GM23338 (cell line): Measurements from ENCODE around the gene SYNE2. TPM values are rescaled to one million over a fixed set of nuclear protein-coding genes. Genes with fewer than 3 reads are reported as not detected.

Source experiments
- ATAC-seq: fragments of 200-7000 bp; cut with Tn5 transposase; 3 replicates; pipeline ENCODE4 v1.9.1; 2020
- DNase-seq: peaks from one replicate; pipeline ENCODE4 v3.0.0-alpha.2; 2015; ENCODE audit warnings: low spot score
- H2AFZ ChIP-seq: fragments of 200-600 bp; sonication (generic); 2 replicates; pipeline ENCODE4 v1.8.0; 2016; ENCODE audit warnings: antibody characterized with exemption, mild to moderate bottlenecking, moderate library complexity
- H3F3A ChIP-seq: fragments of 200-600 bp; sonication (generic); replicated peaks from 2 replicates; pipeline ENCODE4 v1.8.0; 2017; ENCODE audit warnings: antibody characterized with exemption, mixed run types, low read depth
- H3K27ac ChIP-seq: fragments of 200-600 bp; sonication (generic); 2 replicates; pipeline ENCODE4 v1.6.1; 2016; ENCODE audit warnings: low read depth
- H3K27me3 ChIP-seq: fragments of 200-600 bp; sonication (generic); 2 replicates; pipeline ENCODE4 v1.8.0; 2016; ENCODE audit warnings: mild to moderate bottlenecking, mixed run types, moderate library complexity; ENCODE audit not compliant: insufficient read depth
- H3K36me3 ChIP-seq: fragments of 200-600 bp; sonication (generic); 2 replicates; pipeline ENCODE4 v1.8.0; 2016; ENCODE audit warnings: mild to moderate bottlenecking; ENCODE audit not compliant: insufficient read depth
- H3K4me1 ChIP-seq: fragments of 200-600 bp; sonication (generic); 2 replicates; pipeline ENCODE4 v1.8.0; 2016; ENCODE audit warnings: mild to moderate bottlenecking, moderate library complexity; ENCODE audit not compliant: insufficient read depth
- H3K4me2 ChIP-seq: fragments of 200-600 bp; sonication (generic); 2 replicates; pipeline ENCODE4 v1.7.1; 2017; ENCODE audit warnings: mixed run types
- H3K4me3 ChIP-seq: fragments of 200-600 bp; sonication (generic); 2 replicates; pipeline ENCODE4 v1.6.1; 2016; ENCODE audit warnings: mixed run types
- H3K79me2 ChIP-seq: fragments of 200-600 bp; sonication (generic); replicated peaks from 2 replicates; pipeline ENCODE4 v1.8.0; 2017; ENCODE audit warnings: mild to moderate bottlenecking; ENCODE audit not compliant: insufficient read depth
- H3K9me2 ChIP-seq: fragments of 200-600 bp; sonication (generic); 2 replicates; pipeline ENCODE4 v1.8.0; 2017; ENCODE audit not compliant: insufficient read depth
- H4K20me1 ChIP-seq: fragments of 200-600 bp; sonication (generic); replicated peaks from 2 replicates; pipeline ENCODE4 v1.8.0; 2017; ENCODE audit warnings: mild to moderate bottlenecking; ENCODE audit not compliant: insufficient read depth
- H3K27ac Mint-ChIP-seq: 2 replicates; pipeline ENCODE4 v1.8.0; 2020; ENCODE audit warnings: inconsistent platforms, mild to moderate bottlenecking, moderate library complexity, mixed read lengths
- H3K27me3 Mint-ChIP-seq: 3 replicates; pipeline ENCODE4 v1.8.0; 2022; ENCODE audit warnings: low read depth, mild to moderate bottlenecking, moderate library complexity, mixed read lengths, inconsistent platforms; ENCODE audit not compliant: insufficient read depth, poor library complexity
- H3K36me3 Mint-ChIP-seq: 3 replicates; pipeline ENCODE4 v1.8.0; 2021; ENCODE audit warnings: low read depth, mild to moderate bottlenecking, inconsistent platforms, moderate library complexity, mixed read lengths
- H3K4me1 Mint-ChIP-seq: 3 replicates; pipeline ENCODE4 v1.8.0; 2020; ENCODE audit warnings: mild to moderate bottlenecking, inconsistent platforms, mixed read lengths
- H3K4me3 Mint-ChIP-seq: 3 replicates; pipeline ENCODE4 v1.8.0; 2021; ENCODE audit warnings: moderate library complexity, mild to moderate bottlenecking, inconsistent platforms, mixed read lengths
- H3K9me3 Mint-ChIP-seq: 3 replicates; pipeline ENCODE4 v1.8.0; 2020; ENCODE audit warnings: moderate library complexity, mild to moderate bottlenecking, inconsistent platforms, mixed read lengths
- CREB1 ChIP-seq: fragments of 250-450 bp; sonication (Bioruptor Pico); IDR thresholded peaks from 2 replicates; pipeline ENCODE4 v1.5.0; 2020; ENCODE audit warnings: low read depth, mild to moderate bottlenecking, moderate library complexity
- EZH2 ChIP-seq: fragments of 200-600 bp; sonication (generic); IDR thresholded peaks from one replicate; pipeline ENCODE4 v1.8.0; 2017; ENCODE audit warnings: antibody characterized with exemption, mild to moderate bottlenecking, low read depth; ENCODE audit not compliant: unreplicated experiment
- EZH2phosphoT487 ChIP-seq: fragments of 200-600 bp; sonication (generic); IDR thresholded peaks from one replicate; pipeline ENCODE4 v1.8.1; 2018; ENCODE audit warnings: antibody characterized with exemption; ENCODE audit not compliant: unreplicated experiment
- JUNB ChIP-seq: IDR thresholded peaks from one replicate; pipeline ENCODE4 v1.6.1; 2016; ENCODE audit warnings: antibody characterized with exemption; ENCODE audit not compliant: unreplicated experiment
- NANOG ChIP-seq: IDR thresholded peaks from 2 replicates; pipeline ENCODE4 v1.6.1; 2016; ENCODE audit warnings: antibody characterized with exemption, borderline replicate concordance
- POLR2AphosphoS5 ChIP-seq: IDR thresholded peaks from 2 replicates; pipeline ENCODE4 v1.6.1; 2016; ENCODE audit warnings: antibody characterized with exemption, low read depth
- STAT1 ChIP-seq: IDR thresholded peaks from one replicate; pipeline ENCODE4 v1.6.1; 2016; ENCODE audit warnings: antibody characterized with exemption; ENCODE audit not compliant: unreplicated experiment
- ZNF114 ChIP-seq: fragments of 250-450 bp; sonication (Bioruptor Pico); IDR thresholded peaks from 2 replicates; pipeline ENCODE4 v1.5.0; 2020; ENCODE audit warnings: mild to moderate bottlenecking, moderate library complexity
- ZNF331 ChIP-seq: fragments of 250-450 bp; sonication (Bioruptor Pico); IDR thresholded peaks from 2 replicates; pipeline ENCODE4 v1.5.0; 2020; ENCODE audit warnings: low read depth, mild to moderate bottlenecking, moderate library complexity
- polyA plus RNA-seq: library from polyadenylated mRNA; unstranded; fragments of >200 nt; fragmentation: Nextera tagmentation; extraction: Ambion mirVana; gene quantifications from 2 replicates; pipeline ENCODE4 v1.2.1, GENCODE V29; 2016
- total RNA-seq: library from RNA; depleted of rRNA; stranded (reverse); fragments of >200 nt; shearing (Covaris generic); gene quantifications from 2 replicates; pipeline ENCODE4 v1.2.3, GENCODE V29; 2014
- TF ChIP-seq, protein P1 (sequence below): IDR thresholded peaks from one replicate; pipeline ENCODE4 v1.6.1; 2018; ENCODE audit warnings: antibody characterized with exemption; ENCODE audit not compliant: unreplicated experiment
- TF ChIP-seq, protein P2 (sequence below), 2 experiments: fragments of 200-600 bp in 1 of 2; sonication (generic) in 1 of 2; conservative IDR thresholded peaks; 2 replicates each; pipeline versions ENCODE4 v1.5.1 to v1.6.1; 2016 to 2017; ENCODE audit warnings: antibody characterized with exemption in 2 of 2, low read depth in 2 of 2, mild to moderate bottlenecking in 2 of 2, moderate library complexity in 1 of 2
- TF ChIP-seq, protein P3 (sequence below): fragments of 250-450 bp; sonication (Bioruptor Pico); IDR thresholded peaks from 2 replicates; pipeline ENCODE4 v1.5.0; 2020; ENCODE audit warnings: mild to moderate bottlenecking, moderate library complexity
- TF ChIP-seq, protein P4 (sequence below): IDR thresholded peaks from 2 replicates; pipeline ENCODE4 v1.6.1; 2016; ENCODE audit warnings: antibody characterized with exemption

Gene SYNE2
- total and polyA plus RNA-seq, 2 experiments from 2014 or later: 34.3 to 86.5 TPM

DNA sequence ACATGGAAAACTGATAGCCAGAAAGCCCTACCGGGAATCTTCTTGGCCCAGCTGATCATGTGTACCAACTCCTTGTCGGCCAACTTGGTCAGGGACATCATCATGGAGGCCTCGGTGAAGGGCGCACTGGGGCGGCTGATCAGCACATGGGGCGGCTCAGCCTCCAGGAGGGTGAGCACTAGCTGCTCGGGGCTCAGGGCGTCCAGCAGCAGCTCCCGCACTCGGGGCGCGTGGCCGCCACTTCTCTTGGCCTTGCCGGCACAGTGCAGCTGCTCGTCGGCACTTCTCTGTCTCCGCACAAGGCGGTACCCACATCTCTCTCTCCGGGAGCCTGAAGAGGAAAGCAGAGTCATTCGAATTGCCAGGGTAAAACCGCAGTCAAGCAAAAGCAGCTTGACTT lies 407.6 kb downstream of the SYNE2 start:
- Mint-ChIP-seq H3K9me3 (no peaks in the 10 kb centered on the region), H3K27ac (no peak overlapping the region), H3K4me1 (peaks cover 8% of the 10 kb centered on the region; the same call in 2 of the 3 replicates), H3K4me3 (no peak overlapping the region), H3K27me3 (peaks cover 4% of the 10 kb centered on the region), H3K36me3 (no peaks in the 10 kb centered on the region)
- no peaks in the 10 kb centered on the region for H4K20me1 ChIP-seq
- H3K27me3 ChIP-seq: no peaks in the 10 kb centered on the region
- TF ChIP-seq JUNB: no peak
- TF ChIP-seq STAT1: no peak
- TF ChIP-seq, protein P1, sequence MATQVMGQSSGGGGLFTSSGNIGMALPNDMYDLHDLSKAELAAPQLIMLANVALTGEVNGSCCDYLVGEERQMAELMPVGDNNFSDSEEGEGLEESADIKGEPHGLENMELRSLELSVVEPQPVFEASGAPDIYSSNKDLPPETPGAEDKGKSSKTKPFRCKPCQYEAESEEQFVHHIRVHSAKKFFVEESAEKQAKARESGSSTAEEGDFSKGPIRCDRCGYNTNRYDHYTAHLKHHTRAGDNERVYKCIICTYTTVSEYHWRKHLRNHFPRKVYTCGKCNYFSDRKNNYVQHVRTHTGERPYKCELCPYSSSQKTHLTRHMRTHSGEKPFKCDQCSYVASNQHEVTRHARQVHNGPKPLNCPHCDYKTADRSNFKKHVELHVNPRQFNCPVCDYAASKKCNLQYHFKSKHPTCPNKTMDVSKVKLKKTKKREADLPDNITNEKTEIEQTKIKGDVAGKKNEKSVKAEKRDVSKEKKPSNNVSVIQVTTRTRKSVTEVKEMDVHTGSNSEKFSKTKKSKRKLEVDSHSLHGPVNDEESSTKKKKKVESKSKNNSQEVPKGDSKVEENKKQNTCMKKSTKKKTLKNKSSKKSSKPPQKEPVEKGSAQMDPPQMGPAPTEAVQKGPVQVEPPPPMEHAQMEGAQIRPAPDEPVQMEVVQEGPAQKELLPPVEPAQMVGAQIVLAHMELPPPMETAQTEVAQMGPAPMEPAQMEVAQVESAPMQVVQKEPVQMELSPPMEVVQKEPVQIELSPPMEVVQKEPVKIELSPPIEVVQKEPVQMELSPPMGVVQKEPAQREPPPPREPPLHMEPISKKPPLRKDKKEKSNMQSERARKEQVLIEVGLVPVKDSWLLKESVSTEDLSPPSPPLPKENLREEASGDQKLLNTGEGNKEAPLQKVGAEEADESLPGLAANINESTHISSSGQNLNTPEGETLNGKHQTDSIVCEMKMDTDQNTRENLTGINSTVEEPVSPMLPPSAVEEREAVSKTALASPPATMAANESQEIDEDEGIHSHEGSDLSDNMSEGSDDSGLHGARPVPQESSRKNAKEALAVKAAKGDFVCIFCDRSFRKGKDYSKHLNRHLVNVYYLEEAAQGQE: no peak
- TF ChIP-seq ZNF331 (CRISPR knock-in tag): no peak
- no peak for TF ChIP-seq NANOG
- TF ChIP-seq POLR2AphosphoS5: no peak
- TF ChIP-seq, protein P2, sequence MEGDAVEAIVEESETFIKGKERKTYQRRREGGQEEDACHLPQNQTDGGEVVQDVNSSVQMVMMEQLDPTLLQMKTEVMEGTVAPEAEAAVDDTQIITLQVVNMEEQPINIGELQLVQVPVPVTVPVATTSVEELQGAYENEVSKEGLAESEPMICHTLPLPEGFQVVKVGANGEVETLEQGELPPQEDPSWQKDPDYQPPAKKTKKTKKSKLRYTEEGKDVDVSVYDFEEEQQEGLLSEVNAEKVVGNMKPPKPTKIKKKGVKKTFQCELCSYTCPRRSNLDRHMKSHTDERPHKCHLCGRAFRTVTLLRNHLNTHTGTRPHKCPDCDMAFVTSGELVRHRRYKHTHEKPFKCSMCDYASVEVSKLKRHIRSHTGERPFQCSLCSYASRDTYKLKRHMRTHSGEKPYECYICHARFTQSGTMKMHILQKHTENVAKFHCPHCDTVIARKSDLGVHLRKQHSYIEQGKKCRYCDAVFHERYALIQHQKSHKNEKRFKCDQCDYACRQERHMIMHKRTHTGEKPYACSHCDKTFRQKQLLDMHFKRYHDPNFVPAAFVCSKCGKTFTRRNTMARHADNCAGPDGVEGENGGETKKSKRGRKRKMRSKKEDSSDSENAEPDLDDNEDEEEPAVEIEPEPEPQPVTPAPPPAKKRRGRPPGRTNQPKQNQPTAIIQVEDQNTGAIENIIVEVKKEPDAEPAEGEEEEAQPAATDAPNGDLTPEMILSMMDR (conservative IDR thresholded peaks at IDR 0.05; ENCODE audit: low read depth in 2 of 2): no peak
- no peak for TF ChIP-seq EZH2
- TF ChIP-seq, protein P3, sequence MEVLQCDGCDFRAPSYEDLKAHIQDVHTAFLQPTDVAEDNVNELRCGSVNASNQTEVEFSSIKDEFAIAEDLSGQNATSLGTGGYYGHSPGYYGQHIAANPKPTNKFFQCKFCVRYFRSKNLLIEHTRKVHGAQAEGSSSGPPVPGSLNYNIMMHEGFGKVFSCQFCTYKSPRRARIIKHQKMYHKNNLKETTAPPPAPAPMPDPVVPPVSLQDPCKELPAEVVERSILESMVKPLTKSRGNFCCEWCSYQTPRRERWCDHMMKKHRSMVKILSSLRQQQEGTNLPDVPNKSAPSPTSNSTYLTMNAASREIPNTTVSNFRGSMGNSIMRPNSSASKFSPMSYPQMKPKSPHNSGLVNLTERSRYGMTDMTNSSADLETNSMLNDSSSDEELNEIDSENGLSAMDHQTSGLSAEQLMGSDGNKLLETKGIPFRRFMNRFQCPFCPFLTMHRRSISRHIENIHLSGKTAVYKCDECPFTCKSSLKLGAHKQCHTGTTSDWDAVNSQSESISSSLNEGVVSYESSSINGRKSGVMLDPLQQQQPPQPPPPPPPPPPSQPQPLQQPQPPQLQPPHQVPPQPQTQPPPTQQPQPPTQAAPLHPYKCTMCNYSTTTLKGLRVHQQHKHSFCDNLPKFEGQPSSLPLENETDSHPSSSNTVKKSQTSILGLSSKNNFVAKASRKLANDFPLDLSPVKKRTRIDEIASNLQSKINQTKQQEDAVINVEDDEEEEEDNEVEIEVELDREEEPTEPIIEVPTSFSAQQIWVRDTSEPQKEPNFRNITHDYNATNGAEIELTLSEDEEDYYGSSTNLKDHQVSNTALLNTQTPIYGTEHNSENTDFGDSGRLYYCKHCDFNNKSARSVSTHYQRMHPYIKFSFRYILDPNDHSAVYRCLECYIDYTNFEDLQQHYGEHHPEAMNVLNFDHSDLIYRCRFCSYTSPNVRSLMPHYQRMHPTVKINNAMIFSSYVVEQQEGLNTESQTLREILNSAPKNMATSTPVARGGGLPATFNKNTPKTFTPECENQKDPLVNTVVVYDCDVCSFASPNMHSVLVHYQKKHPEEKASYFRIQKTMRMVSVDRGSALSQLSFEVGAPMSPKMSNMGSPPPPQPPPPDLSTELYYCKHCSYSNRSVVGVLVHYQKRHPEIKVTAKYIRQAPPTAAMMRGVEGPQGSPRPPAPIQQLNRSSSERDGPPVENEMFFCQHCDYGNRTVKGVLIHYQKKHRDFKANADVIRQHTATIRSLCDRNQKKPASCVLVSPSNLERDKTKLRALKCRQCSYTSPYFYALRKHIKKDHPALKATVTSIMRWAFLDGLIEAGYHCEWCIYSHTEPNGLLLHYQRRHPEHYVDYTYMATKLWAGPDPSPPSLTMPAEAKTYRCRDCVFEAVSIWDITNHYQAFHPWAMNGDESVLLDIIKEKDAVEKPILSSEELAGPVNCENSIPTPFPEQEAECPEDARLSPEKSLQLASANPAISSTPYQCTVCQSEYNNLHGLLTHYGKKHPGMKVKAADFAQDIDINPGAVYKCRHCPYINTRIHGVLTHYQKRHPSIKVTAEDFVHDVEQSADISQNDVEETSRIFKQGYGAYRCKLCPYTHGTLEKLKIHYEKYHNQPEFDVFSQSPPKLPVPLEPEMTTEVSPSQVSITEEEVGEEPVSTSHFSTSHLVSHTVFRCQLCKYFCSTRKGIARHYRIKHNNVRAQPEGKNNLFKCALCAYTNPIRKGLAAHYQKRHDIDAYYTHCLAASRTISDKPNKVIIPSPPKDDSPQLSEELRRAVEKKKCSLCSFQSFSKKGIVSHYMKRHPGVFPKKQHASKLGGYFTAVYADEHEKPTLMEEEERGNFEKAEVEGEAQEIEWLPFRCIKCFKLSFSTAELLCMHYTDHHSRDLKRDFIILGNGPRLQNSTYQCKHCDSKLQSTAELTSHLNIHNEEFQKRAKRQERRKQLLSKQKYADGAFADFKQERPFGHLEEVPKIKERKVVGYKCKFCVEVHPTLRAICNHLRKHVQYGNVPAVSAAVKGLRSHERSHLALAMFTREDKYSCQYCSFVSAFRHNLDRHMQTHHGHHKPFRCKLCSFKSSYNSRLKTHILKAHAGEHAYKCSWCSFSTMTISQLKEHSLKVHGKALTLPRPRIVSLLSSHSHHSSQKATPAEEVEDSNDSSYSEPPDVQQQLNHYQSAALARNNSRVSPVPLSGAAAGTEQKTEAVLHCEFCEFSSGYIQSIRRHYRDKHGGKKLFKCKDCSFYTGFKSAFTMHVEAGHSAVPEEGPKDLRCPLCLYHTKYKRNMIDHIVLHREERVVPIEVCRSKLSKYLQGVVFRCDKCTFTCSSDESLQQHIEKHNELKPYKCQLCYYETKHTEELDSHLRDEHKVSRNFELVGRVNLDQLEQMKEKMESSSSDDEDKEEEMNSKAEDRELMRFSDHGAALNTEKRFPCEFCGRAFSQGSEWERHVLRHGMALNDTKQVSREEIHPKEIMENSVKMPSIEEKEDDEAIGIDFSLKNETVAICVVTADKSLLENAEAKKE: no peak
- TF ChIP-seq, protein P4, sequence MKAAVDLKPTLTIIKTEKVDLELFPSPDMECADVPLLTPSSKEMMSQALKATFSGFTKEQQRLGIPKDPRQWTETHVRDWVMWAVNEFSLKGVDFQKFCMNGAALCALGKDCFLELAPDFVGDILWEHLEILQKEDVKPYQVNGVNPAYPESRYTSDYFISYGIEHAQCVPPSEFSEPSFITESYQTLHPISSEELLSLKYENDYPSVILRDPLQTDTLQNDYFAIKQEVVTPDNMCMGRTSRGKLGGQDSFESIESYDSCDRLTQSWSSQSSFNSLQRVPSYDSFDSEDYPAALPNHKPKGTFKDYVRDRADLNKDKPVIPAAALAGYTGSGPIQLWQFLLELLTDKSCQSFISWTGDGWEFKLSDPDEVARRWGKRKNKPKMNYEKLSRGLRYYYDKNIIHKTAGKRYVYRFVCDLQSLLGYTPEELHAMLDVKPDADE: no peak
- TF ChIP-seq ZNF114 (CRISPR knock-in tag): no peak
- no peak for TF ChIP-seq CREB1 (CRISPR knock-in tag)
- TF ChIP-seq EZH2phosphoT487: no peak
- no peaks in the 10 kb centered on the region for H3K79me2 ChIP-seq
- no peak overlapping the region for H3K27ac ChIP-seq
- H3K4me2 ChIP-seq: no peak overlapping the region
- H3K9me2 ChIP-seq: no peaks in the 10 kb centered on the region; the same call in 1 of the 2 replicates
- DNase-seq (peak; percentile 38), ATAC-seq (peak; percentile 51; the same call in 2 of the 3 replicates)
- H3K36me3 ChIP-seq: no peaks in the 10 kb centered on the region
- H2AFZ ChIP-seq: peak overlapping the region; percentile 77
- H3K4me1 ChIP-seq: no peaks in the 10 kb centered on the region
- no peak overlapping the region for H3K4me3 ChIP-seq
- H3F3A ChIP-seq: no peaks in the 10 kb centered on the region
